VCaP (cell line): Measurements from ENCODE around the gene C16orf74.

ENCODE experiments used
- H3K27ac ChIP-seq: fragments of 450-650 bp; 2 replicates; pipeline ENCODE4 v1.5.1; 2017
- TF ChIP-seq, protein P1 (sequence below): fragments of 450-650 bp; conservative IDR thresholded peaks from 2 replicates; pipeline ENCODE4 v1.5.1; 2017; ENCODE audit warnings: mild to moderate bottlenecking, moderate library complexity

The C16orf74 gene

DNA sequence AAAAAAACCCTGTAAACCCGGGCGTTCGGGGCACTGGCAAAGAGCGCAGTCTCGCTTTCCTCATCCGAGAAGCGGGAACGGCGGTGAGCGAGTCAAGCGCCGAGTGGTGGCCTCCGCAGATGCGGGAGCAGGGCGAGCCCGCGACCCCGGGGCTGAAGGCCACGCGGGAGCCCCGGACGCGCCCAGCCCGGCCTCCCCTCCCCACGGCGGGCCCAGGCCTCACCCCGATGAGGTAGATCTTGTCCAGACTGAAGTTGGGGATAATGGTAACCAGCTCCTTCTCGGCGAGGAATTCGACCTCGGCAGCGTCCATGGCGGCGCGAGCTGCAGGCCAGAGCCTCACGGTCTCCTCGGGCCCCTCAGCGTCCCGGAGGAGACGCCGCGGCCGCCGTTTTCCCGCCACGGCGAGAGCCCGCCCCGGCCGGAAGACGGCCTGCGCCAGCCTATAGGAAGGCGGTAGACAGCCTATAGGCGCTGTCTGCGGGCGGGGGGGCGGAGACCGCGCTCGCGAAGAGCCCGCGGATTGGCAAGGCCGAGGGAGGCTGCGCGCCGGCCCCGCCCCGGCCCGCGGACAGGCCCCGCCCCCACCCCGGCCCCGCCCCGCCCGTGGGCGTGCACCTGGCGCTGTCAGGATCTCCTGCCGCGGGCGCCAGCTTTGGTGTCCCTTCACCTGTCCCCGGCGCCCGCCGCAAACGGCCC, 62.2 kb downstream of the C16orf74 start, which contains the start of gene GINS2:
Gene GINS2, minus strand, starts transcription at position 369 of the 699 bp plus-strand sequence. Its CDS starts 56 bp downstream, at position 313.
- TF ChIP-seq, protein P1, sequence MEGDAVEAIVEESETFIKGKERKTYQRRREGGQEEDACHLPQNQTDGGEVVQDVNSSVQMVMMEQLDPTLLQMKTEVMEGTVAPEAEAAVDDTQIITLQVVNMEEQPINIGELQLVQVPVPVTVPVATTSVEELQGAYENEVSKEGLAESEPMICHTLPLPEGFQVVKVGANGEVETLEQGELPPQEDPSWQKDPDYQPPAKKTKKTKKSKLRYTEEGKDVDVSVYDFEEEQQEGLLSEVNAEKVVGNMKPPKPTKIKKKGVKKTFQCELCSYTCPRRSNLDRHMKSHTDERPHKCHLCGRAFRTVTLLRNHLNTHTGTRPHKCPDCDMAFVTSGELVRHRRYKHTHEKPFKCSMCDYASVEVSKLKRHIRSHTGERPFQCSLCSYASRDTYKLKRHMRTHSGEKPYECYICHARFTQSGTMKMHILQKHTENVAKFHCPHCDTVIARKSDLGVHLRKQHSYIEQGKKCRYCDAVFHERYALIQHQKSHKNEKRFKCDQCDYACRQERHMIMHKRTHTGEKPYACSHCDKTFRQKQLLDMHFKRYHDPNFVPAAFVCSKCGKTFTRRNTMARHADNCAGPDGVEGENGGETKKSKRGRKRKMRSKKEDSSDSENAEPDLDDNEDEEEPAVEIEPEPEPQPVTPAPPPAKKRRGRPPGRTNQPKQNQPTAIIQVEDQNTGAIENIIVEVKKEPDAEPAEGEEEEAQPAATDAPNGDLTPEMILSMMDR = no peak

DNA sequence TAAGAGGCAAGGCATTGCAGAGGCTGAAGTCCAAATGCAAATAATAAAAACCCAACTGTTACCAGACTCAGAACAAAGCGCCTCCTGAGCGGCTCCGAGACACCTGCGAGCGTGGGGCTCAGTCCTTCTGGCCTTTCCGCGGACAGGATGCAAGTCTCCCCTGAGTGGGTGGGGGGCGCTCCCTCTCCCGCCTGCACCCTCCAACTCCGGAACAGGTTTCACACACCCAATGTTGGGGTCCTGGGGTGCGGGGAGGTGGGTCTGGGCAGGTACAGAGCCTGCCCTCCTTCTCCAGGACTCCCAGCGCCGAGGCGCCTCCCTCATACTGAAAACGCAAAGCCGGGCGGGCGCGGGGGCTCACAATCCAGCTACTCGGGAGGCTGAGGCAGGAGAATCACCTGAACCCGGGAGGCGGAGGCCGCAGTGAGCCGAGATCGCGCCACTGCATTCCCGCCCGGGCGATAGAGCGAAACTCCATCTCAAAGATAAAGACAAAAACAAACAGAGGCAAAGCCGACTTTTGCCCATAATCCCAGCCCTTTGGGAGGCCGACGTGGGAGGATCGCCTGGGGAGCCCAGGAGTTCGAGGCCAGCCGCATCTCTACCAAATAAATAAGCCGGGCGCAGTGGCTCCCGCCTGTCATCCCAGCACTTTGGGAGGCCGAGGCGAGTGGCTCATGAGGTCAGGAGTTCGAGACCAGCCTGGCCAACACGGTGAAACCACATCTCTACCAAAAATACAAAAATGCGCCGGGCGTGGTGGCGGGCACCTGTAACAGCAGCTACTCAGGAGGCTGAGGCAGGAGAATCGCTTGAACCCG, 63.0 kb downstream of the C16orf74 start:
- H3K27ac ChIP-seq = no peak overlapping the region
- TF ChIP-seq, protein P1 = no peak

More for the DNA sequence above, 62.2 kb downstream of the C16orf74 start, which contains the start of gene GINS2:
- H3K27ac ChIP-seq = no peak within 1 kb of the TSS

DNA sequence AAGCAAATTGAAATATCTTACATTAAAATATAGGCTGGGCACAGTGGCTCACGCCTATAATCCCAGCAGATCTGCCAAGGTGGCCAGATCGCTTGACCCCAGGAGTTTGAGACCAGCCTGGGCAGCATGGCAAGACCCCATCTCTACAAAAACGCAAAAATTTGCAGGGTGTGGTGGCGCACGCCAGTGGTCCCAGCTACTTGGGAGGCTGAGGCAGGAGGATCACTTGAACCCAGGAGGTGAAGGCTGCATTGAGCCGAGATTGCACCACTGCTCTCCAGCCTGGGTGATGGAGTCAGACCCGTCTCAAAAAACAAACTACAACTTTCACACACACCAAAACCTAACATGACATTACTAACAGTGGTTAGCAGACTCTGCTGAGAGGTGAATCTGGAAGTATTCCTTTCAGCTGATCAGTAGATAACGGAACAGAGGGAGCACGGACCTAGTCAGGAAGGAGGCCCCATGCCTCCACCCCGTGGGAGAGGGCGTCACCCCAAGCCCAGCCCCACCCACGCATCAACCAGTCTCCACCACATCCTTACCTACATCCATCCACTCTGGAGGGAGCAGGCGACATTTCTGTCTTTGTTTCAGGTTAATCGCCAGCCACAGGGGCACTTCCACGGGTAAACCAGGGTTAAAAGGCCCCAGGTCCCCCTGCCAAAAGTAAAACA, 63.8 kb downstream of the C16orf74 start:
- H3K27ac ChIP-seq = no peak overlapping the region
- TF ChIP-seq, protein P1 = no peak

DNA sequence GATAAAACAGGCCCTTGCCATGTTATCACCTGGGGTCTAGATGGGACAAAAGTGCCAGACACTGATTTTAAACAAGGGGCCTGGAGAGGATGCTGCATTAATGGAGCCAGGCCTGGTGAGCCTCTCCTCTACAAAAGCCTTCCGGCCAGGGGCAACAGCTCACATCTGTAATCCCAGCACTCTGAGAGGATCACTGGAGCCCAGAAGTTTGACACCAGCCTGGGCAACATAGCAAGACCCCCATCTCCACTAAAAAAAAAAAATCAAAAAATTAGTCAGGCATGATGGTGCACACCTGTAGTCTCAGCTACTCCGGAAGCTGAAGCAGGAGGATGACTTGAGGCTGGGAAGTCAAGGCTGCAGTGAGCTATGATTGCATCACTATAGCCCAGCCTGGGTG, 65.6 kb downstream of the C16orf74 start:
- H3K27ac ChIP-seq = no peak overlapping the region

DNA sequence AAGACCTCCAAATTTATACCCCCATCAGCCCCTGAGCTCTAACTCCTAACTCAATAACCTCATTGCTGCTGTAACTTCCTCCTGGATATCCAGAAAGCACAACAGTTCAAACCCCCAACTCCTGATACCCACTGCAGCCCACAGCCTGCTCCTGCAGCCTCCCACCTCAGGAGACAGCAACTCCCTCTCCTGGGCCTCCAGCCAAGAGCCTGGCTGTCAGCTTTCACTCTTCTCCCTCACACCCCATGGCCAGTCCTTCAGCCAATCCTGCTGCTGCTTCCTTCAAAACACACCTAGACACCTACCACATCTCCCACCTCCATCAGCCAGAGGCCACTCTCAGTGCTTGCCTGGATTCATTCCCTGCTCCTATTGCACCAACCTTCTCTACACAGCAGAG, 67.5 kb downstream of the C16orf74 start:
- TF ChIP-seq, protein P1 = no peak
- no peak overlapping the region for H3K27ac ChIP-seq

More for the DNA sequence above, 65.6 kb downstream of the C16orf74 start:
- TF ChIP-seq, protein P1 = no peak

DNA sequence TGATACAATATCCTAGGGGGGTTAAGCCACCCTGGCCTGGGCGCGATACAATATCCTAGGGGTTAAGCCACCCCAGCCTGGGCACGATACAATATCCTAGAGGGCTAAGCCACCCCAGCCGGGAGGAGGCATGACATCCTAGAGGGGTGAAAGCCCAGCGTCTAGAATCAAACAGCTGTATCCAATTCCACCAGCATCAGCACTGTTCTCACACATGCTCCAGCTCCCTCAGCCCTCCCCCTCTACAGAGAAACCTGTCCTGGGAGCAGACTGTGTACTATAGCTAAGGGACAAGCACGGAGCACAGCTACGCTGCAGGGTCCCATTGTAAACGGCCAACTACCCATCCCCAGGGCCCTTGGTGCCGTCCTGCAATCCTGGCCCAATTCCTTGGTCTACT, 68.4 kb downstream of the C16orf74 start:
- TF ChIP-seq, protein P1 = no peak
- H3K27ac ChIP-seq = no peak overlapping the region

DNA sequence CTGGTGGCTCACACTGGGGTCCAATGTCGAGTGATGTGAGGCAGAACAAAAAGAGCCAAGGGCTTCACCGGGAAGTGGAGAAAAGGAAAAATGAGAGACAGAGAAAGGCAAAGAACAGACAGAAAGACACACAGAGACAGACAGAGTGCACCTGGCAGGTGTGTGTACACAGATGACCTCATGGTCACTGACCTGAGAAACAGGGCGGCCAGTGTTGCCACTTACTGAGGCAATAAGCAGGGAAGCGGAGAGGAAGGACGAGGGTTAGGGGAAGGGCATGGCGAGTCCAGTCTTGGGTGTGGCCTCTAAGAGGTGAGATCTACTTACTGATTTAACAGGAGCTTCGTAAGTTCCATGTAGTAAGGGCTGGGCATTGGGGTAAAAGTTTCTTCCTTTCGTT, 69.6 kb downstream of the C16orf74 start:
- no peak overlapping the region; the same call in 1 of the 2 replicates for H3K27ac ChIP-seq
- TF ChIP-seq, protein P1 = no peak
